Measurements from ENCODE around the gene KIF26B. TPM values are rescaled to one million over a fixed set of nuclear protein-coding genes. Genes with fewer than 3 reads are reported as not detected.

KIF26B gene
- total RNA-seq, 1 experiment from 2014 or later: 1.1 TPM

- no peak for DNase-seq (ENCODE audit: low read depth)
Measured at GRCh38 chr1:245501633-245502032, 346.8 kb downstream of the KIF26B start.

- DNase-seq (ENCODE audit: low read depth): no peak
Measured at GRCh38 chr1:245503548-245503947, 348.8 kb downstream of the KIF26B start.

DNA sequence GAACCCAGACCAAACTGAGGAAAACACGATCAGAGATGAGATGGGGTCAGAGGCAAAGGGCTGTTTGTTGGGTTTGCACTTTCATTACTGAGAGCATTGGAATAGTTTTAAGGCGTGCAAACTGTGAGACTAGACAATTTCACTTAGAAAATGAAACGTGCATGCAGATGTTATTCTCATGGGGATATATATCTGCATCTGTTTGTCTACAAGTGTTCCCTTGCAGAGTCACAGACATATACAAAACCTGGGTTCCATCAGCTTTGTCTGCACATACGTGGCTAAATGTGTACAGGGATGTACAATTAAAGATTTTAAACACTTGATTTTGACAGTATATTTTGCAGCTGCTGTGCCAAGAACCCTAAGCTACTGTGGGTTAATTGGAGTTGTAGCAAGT, 355.4 kb downstream of the KIF26B start:
- no peak for DNase-seq (ENCODE audit: low read depth)

DNA sequence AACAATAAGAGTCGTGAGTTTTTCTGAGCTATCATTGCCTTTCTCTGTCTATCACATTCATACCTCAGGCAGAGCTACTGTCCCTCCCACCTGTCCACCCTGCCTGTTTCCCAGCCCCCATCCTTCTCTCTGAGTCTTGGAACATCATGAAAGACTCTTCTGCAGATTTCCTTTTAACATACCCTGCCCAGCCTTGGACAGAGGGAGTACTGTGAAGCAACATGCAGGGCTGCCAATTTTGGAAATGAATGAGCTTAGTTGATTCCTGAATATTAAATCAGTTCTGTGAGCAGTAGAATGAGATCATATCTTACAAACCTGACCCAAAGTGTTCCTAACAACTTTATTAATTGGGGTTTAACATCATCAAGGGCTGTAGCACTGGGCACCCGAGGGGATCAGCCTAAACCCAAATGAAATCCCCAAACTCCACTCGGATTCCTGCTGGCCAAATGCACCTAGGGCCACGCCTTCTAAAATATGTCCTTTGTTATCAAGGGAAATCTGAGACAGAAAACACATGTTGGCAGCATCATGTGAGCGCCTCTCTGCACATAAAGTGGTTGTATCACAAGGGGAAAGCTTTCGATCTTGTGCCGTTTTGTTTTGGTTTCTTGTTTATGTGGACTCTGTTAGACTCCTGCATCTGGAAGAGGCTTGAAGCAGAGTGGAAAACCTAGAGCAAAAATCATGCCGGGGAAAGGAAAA, 357.6 kb downstream of the KIF26B start:
- DNase-seq (ENCODE audit: low read depth): peak; percentile 5

DNA sequence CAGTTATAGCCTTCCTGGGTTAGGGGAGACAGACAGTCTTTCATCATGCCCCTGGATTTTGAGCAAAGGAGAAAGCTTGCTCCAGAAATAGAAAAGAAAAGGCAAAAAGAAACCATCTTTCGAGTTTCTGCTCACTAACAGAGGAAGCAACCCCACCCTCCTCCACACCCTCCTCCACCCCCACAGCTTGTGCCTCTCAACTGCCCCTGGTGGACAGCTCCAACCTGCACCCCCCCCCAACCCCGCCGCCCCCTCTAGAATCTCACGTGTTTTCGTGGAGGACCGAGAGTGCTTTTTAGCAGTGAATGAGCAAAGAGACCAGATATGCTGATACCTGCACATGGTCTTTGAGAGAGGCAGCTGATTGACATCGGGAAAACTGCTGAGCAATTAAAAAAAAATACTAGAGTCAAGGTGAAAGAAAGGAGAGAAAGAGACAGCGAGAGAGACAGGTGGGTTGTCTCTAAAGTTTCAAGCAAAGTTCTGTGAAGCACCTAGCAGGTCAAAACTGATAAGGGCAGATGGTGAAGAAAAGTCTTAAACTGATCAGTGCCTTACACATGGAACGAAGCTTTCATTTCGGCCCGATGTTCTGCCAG, 358.3 kb downstream of the KIF26B start:
- DNase-seq (ENCODE audit: low read depth): no peak

DNA sequence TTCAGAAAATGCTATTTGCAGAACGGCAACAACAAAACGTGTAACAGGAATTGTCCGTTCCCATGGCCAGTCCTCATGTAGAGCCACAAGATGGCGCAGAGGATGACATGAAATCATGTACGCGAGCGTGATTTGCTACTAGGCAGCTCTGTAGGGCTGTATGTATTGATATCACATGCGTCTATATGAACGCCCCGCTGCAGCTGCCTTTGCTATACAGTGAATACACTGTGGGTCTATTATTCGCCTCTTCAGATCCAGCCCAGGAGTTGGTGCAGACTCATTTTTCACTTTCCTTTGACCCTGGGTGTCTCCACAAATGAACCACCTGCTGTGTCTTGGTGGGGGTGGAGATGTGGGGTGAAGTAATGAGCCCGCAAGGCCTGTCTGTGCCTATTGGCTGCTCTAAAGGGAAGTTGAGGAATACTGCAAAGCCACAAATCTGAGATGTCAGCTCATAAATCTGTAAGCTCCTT, 361.5 kb downstream of the KIF26B start:
- peak; percentile 9 for DNase-seq (ENCODE audit: low read depth)

DNA sequence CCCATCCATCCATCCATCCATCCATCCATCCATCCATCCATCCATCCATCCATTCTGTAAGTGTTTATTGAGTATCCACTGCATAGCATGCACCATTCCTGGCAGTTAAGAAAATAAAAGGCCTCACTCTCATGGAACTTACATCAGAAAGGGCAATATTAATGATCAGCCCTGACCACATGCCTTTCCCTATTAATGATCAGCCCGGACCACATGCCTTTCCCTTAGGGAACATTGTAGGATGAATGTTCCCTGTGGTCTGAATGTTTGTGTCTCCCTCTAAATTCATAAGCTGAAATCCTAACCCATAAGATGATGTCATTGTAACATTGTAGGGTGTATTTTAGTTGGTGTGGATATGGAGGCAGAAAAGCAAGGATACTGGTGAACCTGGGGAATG, 365.8 kb downstream of the KIF26B start:
- no peak for DNase-seq (ENCODE audit: low read depth)

GRCh38 chr1:245526141-245526540, 371.4 kb downstream of the KIF26B start:
- no peak for DNase-seq (ENCODE audit: low read depth)

DNA sequence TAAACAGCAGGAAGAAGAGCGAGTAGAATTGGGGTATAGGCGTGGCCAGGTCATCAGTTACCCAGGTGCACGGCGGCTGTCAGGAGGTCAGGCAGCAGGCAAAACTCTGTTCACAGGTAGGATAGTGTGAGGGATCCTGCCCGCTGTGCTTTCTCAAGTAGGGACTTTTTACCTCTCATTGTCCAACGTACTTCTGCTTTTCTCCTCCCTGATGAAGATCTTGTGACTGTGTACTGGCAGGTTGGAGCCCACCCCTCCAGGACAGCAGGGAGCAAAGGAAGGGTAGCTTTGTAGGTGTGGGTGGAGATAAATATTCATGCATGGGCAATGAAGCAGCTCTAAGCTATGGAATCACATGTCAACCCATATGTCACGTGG, 373.5 kb downstream of the KIF26B start:
- no peak for DNase-seq (ENCODE audit: low read depth)

GRCh38 chr1:245530937-245531336, 376.2 kb downstream of the KIF26B start:
- DNase-seq (ENCODE audit: low read depth): no peak

GRCh38 chr1:245537992-245538391, 383.2 kb downstream of the KIF26B start:
- no peak for DNase-seq (ENCODE audit: low read depth)

- DNase-seq (ENCODE audit: low read depth): peak; percentile 5
Measured at GRCh38 chr1:245538671-245539070, 383.9 kb downstream of the KIF26B start.

DNA sequence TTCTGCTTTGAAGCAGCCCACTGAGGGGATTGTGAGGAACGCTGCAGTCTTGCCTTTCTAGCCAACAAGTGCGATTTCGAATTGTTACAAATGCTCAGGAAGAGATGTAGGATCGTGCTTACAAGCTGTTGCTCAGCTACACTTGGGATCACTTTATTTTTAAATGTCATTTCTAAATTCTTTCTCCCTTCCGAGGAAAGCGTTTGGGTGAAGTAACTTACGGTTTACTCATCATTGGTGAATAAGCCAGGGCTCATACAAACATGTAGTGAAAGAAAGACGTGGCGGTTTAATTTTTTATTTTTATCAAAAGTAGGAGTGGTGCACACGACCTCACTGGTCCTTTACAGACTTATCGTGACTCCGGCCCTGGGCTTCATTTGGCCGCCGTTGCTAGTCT, 386.6 kb downstream of the KIF26B start:
- no peak for DNase-seq (ENCODE audit: low read depth)

GRCh38 chr1:245542365-245542764, 387.6 kb downstream of the KIF26B start:
- DNase-seq (ENCODE audit: low read depth): no peak

DNA sequence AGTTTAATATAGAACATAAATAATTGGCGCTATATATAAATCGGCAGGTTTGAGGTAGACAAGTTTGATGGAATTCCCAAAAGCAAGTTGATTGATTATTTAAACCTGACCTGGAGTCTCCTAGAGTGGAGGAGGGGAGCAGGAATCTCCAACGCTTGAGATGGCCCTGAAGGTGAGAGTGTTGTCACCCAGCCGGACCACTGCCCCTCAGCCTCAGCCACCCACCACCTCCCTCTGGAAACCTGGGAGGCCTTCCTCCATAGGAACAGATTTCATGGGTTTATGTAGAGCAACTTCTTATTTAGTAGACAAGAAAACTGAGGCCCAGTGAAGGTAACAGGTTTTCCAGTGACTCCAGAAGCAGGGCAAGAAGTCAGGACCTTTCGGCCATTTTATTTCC, 389.5 kb downstream of the KIF26B start:
- DNase-seq (ENCODE audit: low read depth): no peak

DNA sequence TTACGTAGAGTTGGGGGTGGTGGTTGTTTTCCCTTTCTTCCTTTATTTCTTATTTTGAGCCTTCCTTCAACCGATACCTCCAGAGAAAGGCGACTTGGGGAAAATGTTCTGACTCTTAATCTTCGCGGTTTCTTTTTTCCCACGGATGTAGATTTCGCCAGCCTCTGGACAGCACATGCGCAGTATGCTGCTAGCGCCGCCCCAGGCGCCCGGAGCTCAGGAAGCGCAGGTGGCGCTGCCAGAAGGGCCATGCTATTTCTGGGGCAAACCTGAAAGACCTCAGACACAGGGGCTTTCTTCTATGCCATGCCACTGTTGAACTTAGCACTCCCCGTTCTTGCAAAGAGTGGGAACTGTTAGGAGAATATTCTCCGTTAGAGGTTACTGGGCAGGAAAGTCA, 392.1 kb downstream of the KIF26B start:
- no peak for DNase-seq (ENCODE audit: low read depth)

DNA sequence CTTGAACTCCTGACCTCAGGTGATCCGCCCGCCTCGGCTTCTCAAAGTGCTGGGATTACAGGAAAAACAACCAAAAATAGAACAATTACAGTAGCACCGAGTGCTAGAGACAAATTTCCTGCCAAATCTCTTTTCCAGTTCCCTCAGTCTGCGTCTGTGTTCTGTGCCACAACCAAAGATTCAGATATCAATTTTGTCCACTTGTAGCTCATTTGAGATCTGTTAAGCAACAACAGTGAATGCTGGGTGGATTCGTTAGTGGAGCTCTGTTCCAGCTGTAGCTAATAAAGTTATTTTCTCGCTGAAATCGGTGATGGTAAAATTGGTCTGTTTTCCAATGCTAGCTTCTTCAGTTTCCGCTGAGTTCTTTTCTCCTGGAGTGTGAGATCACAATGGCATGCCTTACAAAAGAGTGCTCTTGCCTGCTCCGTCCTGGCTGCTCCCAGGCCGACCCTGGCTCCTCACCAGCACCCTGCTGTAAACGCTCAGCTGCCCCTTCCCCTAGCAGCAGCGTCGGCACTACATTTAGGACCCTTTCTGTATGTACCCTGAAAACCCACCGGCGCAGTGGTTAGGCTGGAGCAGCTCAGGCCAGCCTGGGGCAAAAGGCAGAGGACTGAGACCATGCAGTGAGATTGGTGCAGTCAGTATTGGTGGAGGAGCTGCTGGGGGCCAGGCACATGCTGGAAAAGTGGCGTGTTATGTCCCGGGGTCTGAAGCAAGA, 395.4 kb downstream of the KIF26B start:
- no peak for DNase-seq (ENCODE audit: low read depth)

- no peak for DNase-seq (ENCODE audit: low read depth)
Measured at GRCh38 chr1:245550720-245551043, 395.9 kb downstream of the KIF26B start.

- no peak for DNase-seq (ENCODE audit: low read depth)
Measured at GRCh38 chr1:245551536-245551935, 396.8 kb downstream of the KIF26B start.

GRCh38 chr1:245552331-245552730, 397.5 kb downstream of the KIF26B start:
- no peak for DNase-seq (ENCODE audit: low read depth)

GRCh38 chr1:245556057-245556456, 401.3 kb downstream of the KIF26B start:
- no peak for DNase-seq (ENCODE audit: low read depth)

DNA sequence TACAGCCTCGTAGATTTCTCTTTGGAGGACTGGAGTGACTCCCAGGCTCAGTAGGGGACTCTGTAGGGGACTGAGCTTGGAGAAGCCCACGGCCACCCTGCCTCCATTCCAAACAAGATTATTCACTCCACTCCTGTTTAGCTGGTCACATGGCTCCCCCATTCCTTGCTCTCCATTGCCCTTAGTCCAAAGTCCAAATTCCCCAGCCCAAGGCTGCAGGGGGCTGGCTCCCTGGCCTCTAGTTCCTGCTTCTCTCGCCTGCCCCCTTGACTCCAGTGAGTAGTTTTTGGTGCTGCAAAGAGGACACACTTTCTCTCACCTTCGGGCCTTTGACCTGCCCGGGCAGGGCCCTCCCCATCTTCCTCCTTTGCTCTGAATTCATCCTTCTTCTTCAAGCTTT, 403.3 kb downstream of the KIF26B start:
- no peak for DNase-seq (ENCODE audit: low read depth)

GRCh38 chr1:245560316-245560859, 405.6 kb downstream of the KIF26B start:
- no peak for DNase-seq (ENCODE audit: low read depth)
